Spleen (tissue), 7 donors: ENCODE data around the gene FBXL17.

Source experiments
- POLR2A ChIP-seq, 3 donors: fragments of 450-650 bp; IDR thresholded peaks; one replicate each; pipeline ENCODE4 v1.5.1; 2017; ENCODE audit warnings: antibody characterized with exemption in 3 of 3, mild to moderate bottlenecking in 1 of 3
- TF ChIP-seq, protein P1 (sequence below), 11 experiments: fragments of 200-600 bp in 7 of 11; fragments of 450-650 bp in 4 of 11; sonication (generic) in 4 of 11; IDR thresholded peaks in 8 of 11; conservative IDR thresholded peaks in 3 of 11; 1 replicate in 7 of 11; 2 replicates in 4 of 11; pipeline versions ENCODE4 v1.4.0 to v1.8.0; 2016 to 2021; ENCODE audit warnings: antibody characterized with exemption in 11 of 11, inconsistent platforms in 4 of 11, mild to moderate bottlenecking in 1 of 11
- donor health status: DM: no; HTN: no; CAD: no; lungs with moderate emphysema.
- donor health status: DM: no; HTN: no; CAD: no.
- donor health status: DM: no; HTN: no; CAD: no.

DNA sequence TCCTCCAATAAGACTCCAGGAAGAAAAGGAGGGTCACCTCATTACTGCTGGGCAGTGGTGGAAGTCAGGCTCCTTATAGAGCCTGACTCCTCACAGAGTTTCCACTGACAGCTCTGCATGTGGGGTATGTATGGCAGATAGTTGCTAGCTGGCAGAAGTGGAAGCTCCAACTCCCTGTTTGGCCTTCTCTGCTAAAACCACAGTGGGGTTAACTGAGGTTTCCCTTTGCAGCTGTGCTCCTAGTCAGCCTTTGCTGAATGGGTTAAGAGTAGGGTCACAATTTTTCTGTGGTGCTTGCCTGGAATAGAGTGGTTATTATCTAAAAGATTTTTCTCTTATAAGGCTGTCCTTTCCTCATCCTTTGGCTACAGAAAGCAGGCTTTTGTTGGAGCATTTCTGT, 327.5 kb downstream of the FBXL17 start:
- TF ChIP-seq, protein P1, sequence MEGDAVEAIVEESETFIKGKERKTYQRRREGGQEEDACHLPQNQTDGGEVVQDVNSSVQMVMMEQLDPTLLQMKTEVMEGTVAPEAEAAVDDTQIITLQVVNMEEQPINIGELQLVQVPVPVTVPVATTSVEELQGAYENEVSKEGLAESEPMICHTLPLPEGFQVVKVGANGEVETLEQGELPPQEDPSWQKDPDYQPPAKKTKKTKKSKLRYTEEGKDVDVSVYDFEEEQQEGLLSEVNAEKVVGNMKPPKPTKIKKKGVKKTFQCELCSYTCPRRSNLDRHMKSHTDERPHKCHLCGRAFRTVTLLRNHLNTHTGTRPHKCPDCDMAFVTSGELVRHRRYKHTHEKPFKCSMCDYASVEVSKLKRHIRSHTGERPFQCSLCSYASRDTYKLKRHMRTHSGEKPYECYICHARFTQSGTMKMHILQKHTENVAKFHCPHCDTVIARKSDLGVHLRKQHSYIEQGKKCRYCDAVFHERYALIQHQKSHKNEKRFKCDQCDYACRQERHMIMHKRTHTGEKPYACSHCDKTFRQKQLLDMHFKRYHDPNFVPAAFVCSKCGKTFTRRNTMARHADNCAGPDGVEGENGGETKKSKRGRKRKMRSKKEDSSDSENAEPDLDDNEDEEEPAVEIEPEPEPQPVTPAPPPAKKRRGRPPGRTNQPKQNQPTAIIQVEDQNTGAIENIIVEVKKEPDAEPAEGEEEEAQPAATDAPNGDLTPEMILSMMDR (IDR thresholded peaks at IDR 0.05 in 8 of 11, conservative IDR thresholded peaks at IDR 0.05 in 3 of 11), result no peak
- no peak for TF ChIP-seq POLR2A (IDR thresholded peaks at IDR 0.05)
